Effector memory CD4-positive, alpha-beta T cell (primary cell): Measurements from ENCODE around the gene NECTIN2.
"Not testable (repeated sequence)": the region's sequence is repeated elsewhere in the genome, so short reads cannot be mapped to it uniquely, and the experiment has no call there.

Source experiments
- DNase-seq, 3 donors: peaks; one replicate each; pipeline ENCODE4 v3.0.0-alpha.2; 2020
- H3K27ac ChIP-seq: 2 replicates; pipeline ENCODE4 v1.7.0; 2013; ENCODE audit warnings: mild to moderate bottlenecking, low read length, moderate library complexity; ENCODE audit not compliant: insufficient read depth, poor library complexity, severe bottlenecking
- H3K27me3 ChIP-seq: replicated peaks from 2 replicates; pipeline ENCODE4 v1.7.0; 2013; ENCODE audit warnings: mild to moderate bottlenecking, low read length; ENCODE audit not compliant: insufficient read depth, control insufficient read depth, poor library complexity, severe bottlenecking
- H3K36me3 ChIP-seq: 2 replicates; pipeline ENCODE4 v1.7.0; 2013; ENCODE audit warnings: mild to moderate bottlenecking, low read length, moderate library complexity; ENCODE audit not compliant: control insufficient read depth, insufficient read depth
- H3K4me1 ChIP-seq: 2 replicates; pipeline ENCODE4 v1.7.0; 2013; ENCODE audit warnings: low read length, mild to moderate bottlenecking; ENCODE audit not compliant: control insufficient read depth, insufficient read depth, poor library complexity, severe bottlenecking
- H3K4me3 ChIP-seq: 2 replicates; pipeline ENCODE4 v1.7.0; 2013; ENCODE audit warnings: low read length, low read depth, mild to moderate bottlenecking; ENCODE audit not compliant: insufficient read depth, poor library complexity, severe bottlenecking
- H3K9me3 ChIP-seq: 2 replicates; pipeline ENCODE4 v1.7.0; 2013; ENCODE audit warnings: mild to moderate bottlenecking, low read length, moderate library complexity; ENCODE audit not compliant: control insufficient read depth

NECTIN2 gene

GRCh38 chr19:44905437-44906160, 59.5 kb downstream of the NECTIN2 start, which contains the start of gene APOE:
Gene APOE (plus strand): TSS chr19:44905796. CDS start chr19:44906625, 829 bp downstream.
- H3K36me3 ChIP-seq, result peaks cover 14% of the 10 kb centered on the region
- H3K27ac ChIP-seq, result no peak within 1 kb of the TSS
- H3K27me3 ChIP-seq, result peaks cover 15% of the 10 kb centered on the region
- no peaks in the 10 kb centered on the region for H3K4me1 ChIP-seq
- no peak within 1 kb of the TSS for H3K4me3 ChIP-seq
- DNase-seq, result no peak
- no peaks in the 10 kb centered on the region for H3K9me3 ChIP-seq

GRCh38 chr19:44907613-44908012, 61.5 kb downstream of the NECTIN2 start:
- H3K27ac ChIP-seq, result no peak overlapping the region
- DNase-seq, result no peak
- no peak overlapping the region for H3K4me3 ChIP-seq
- no peaks in the 10 kb centered on the region for H3K4me1 ChIP-seq
- H3K27me3 ChIP-seq, result peaks cover 15% of the 10 kb centered on the region
- H3K9me3 ChIP-seq, result no peaks in the 10 kb centered on the region
- peaks cover 2% of the 10 kb centered on the region for H3K36me3 ChIP-seq

GRCh38 chr19:44908074-44908835, 62.2 kb downstream of the NECTIN2 start:
- Histone ChIP-seq H3K36me3 (no peaks in the 10 kb centered on the region), H3K4me1 (no peaks in the 10 kb centered on the region), H3K27ac (no peak overlapping the region), H3K27me3 (peaks cover 15% of the 10 kb centered on the region), H3K4me3 (no peak overlapping the region), H3K9me3 (no peaks in the 10 kb centered on the region)
- no peak for DNase-seq

GRCh38 chr19:44908836-44909261, 62.8 kb downstream of the NECTIN2 start:
- DNase-seq, result no peak
- Histone ChIP-seq H3K27me3 (peaks cover 15% of the 10 kb centered on the region), H3K9me3 (no peaks in the 10 kb centered on the region), H3K4me1 (no peaks in the 10 kb centered on the region), H3K27ac (no peak overlapping the region), H3K36me3 (no peaks in the 10 kb centered on the region), H3K4me3 (no peak overlapping the region)

GRCh38 chr19:44909775-44910174, 63.7 kb downstream of the NECTIN2 start:
- Histone ChIP-seq H3K27me3 (peaks cover 15% of the 10 kb centered on the region), H3K36me3 (no peaks in the 10 kb centered on the region), H3K4me1 (peaks cover 5% of the 10 kb centered on the region), H3K9me3 (no peaks in the 10 kb centered on the region), H3K27ac (no peak overlapping the region), H3K4me3 (no peak overlapping the region)
- DNase-seq, result no peak

GRCh38 chr19:44911896-44912295, 65.8 kb downstream of the NECTIN2 start:
- not testable (repeated sequence) for H3K27ac ChIP-seq, H3K9me3 ChIP-seq, H3K4me1 ChIP-seq, H3K4me3 ChIP-seq, H3K27me3 ChIP-seq, DNase-seq, H3K36me3 ChIP-seq

- Histone ChIP-seq H3K27ac (no peak overlapping the region), H3K4me1 (peaks cover 6% of the 10 kb centered on the region), H3K4me3 (no peak overlapping the region), H3K27me3 (no peaks in the 10 kb centered on the region), H3K36me3 (no peaks in the 10 kb centered on the region), H3K9me3 (no peaks in the 10 kb centered on the region)
- DNase-seq, result no peak
Measured at GRCh38 chr19:44912854-44913253, 66.8 kb downstream of the NECTIN2 start.

- not testable (repeated sequence) for H3K27me3 ChIP-seq, H3K4me1 ChIP-seq, H3K36me3 ChIP-seq, H3K4me3 ChIP-seq, H3K9me3 ChIP-seq, H3K27ac ChIP-seq, DNase-seq
Measured at GRCh38 chr19:44913512-44914432, 67.7 kb downstream of the NECTIN2 start.

GRCh38 chr19:44914433-44915206, 68.5 kb downstream of the NECTIN2 start, which contains the start of gene APOC1:
Gene APOC1 (plus strand): TSS chr19:44914608. CDS start chr19:44914892, 284 bp downstream.
- not testable (repeated sequence) for H3K36me3 ChIP-seq, H3K4me1 ChIP-seq, H3K27me3 ChIP-seq, H3K27ac ChIP-seq, H3K9me3 ChIP-seq
- H3K4me3 ChIP-seq, result peak within 1 kb of the TSS; percentile 58
- DNase-seq, result peak; percentile 55 to 66 (median 56)
